IMR-90 (cell line): Measurements from ENCODE around the gene MLIP. TPM values are rescaled to one million over a fixed set of nuclear protein-coding genes. Genes with fewer than 3 reads are reported as not detected.

Experiments
- ATAC-seq: fragments of 200-7000 bp; cut with Tn5 transposase; 2 replicates; pipeline ENCODE4 v1.9.1; 2020; ENCODE audit warnings: low read depth, mild to moderate bottlenecking, moderate library complexity
- BruUV-seq: library from RNA; stranded (reverse); fragments of 400-500 nt; replicated peaks from 2 replicates; lab custom pipeline; 2021; lab: Mats Ljungman, UMichigan
- CTCF ChIA-PET: fragments of 300-600 bp; formaldehyde crosslinking; extraction: SDS; loops from one replicate; lab custom pipeline; 2021; ENCODE audit warnings: antibody characterized with exemption; lab: Yijun Ruan, JAX
- POLR2A ChIA-PET: fragments of 300-600 bp; sonication (Branson Sonifier 250); formaldehyde crosslinking; loops from one replicate; lab custom pipeline; 2022; ENCODE audit warnings: antibody characterized with exemption; ENCODE audit not compliant: unreplicated experiment; lab: Charles Lee
- DNase-seq: peaks from one replicate; pipeline ENCODE4 v3.0.0; 2013
- H2AFZ ChIP-seq: replicated peaks from 2 replicates; pipeline ENCODE3; 2013; ENCODE audit warnings: low read length, mild to moderate bottlenecking; ENCODE audit not compliant: poor library complexity
- H2AK5ac ChIP-seq: 2 replicates; pipeline ENCODE4 v1.6.1; 2013; ENCODE audit warnings: low read depth, low read length, inconsistent platforms
- H2AK9ac ChIP-seq: replicated peaks from 2 replicates; pipeline ENCODE3; 2013; ENCODE audit warnings: mild to moderate bottlenecking, low read depth, low read length, moderate library complexity; ENCODE audit not compliant: poor library complexity
- H2BK120ac ChIP-seq: 2 replicates; pipeline ENCODE4 v1.6.1; 2013; ENCODE audit warnings: low read depth, low read length, inconsistent platforms
- H2BK15ac ChIP-seq: 3 replicates; pipeline ENCODE4 v1.6.1; 2013; ENCODE audit warnings: low read depth, low read length, inconsistent platforms
- H2BK20ac ChIP-seq: 2 replicates; pipeline ENCODE4 v1.6.1; 2013; ENCODE audit warnings: low read depth, mild to moderate bottlenecking, inconsistent platforms, low read length, moderate library complexity
- H2BK5ac ChIP-seq: 2 replicates; pipeline ENCODE4 v1.6.1; 2013; ENCODE audit warnings: mild to moderate bottlenecking, low read depth, low read length, inconsistent platforms; ENCODE audit not compliant: poor library complexity, severe bottlenecking
- H3K14ac ChIP-seq: replicated peaks from 2 replicates; pipeline ENCODE4 v1.6.1; 2013; ENCODE audit warnings: low read depth, low read length, inconsistent platforms
- H3K18ac ChIP-seq: 2 replicates; pipeline ENCODE4 v1.6.1; 2013; ENCODE audit warnings: low read depth, low read length, control low read depth
- H3K23ac ChIP-seq: 2 replicates; pipeline ENCODE4 v1.6.1; 2013; ENCODE audit warnings: low read depth, low read length, inconsistent platforms
- H3K27ac ChIP-seq: 2 replicates; pipeline ENCODE4 v1.5.1; 2013; ENCODE audit warnings: mild to moderate bottlenecking, control low read depth, low read length; ENCODE audit not compliant: insufficient read depth
- H3K27me3 ChIP-seq: 2 replicates; pipeline ENCODE4 v1.6.1; 2013; ENCODE audit warnings: low read length; ENCODE audit not compliant: control insufficient read depth, insufficient read depth
- H3K36me3 ChIP-seq: 2 replicates; pipeline ENCODE4 v1.6.1; 2013; ENCODE audit warnings: low read length, mixed read lengths; ENCODE audit not compliant: control insufficient read depth, insufficient read depth
- H3K4ac ChIP-seq: 2 replicates; pipeline ENCODE4 v1.6.1; 2013; ENCODE audit warnings: low read depth, low read length, inconsistent platforms
- H3K4me1 ChIP-seq: 2 replicates; pipeline ENCODE4 v1.6.1; 2013; ENCODE audit warnings: low read length, mixed read lengths; ENCODE audit not compliant: control insufficient read depth, insufficient read depth
- H3K4me2 ChIP-seq: 2 replicates; pipeline ENCODE4 v1.6.1; 2013; ENCODE audit warnings: low read depth, mild to moderate bottlenecking, control low read depth, low read length, moderate library complexity
- H3K4me3 ChIP-seq: 2 replicates; pipeline ENCODE4 v1.5.1; 2013; ENCODE audit warnings: low read depth, mild to moderate bottlenecking, control low read depth, low read length, moderate library complexity; ENCODE audit not compliant: insufficient read depth
- H3K56ac ChIP-seq: 2 replicates; pipeline ENCODE4 v1.6.1; 2013; ENCODE audit warnings: low read length, inconsistent platforms; ENCODE audit not compliant: insufficient read depth; ENCODE audit errors: extremely low read depth
- H3K79me1 ChIP-seq, 2 experiments: 2 replicates each; pipeline ENCODE4 v1.6.1; 2013; ENCODE audit warnings: low read length in 2 of 2, inconsistent platforms in 1 of 2, low read depth in 1 of 2
- H3K9ac ChIP-seq: 2 replicates; pipeline ENCODE4 v1.6.1; 2013; ENCODE audit warnings: low read depth, low read length, control low read depth
- H3K9me1 ChIP-seq: 2 replicates; pipeline ENCODE4 v1.6.1; 2013; ENCODE audit warnings: low read length, inconsistent platforms; ENCODE audit not compliant: insufficient read depth
- H3K9me3 ChIP-seq: 2 replicates; pipeline ENCODE4 v1.6.1; 2013; ENCODE audit warnings: low read length; ENCODE audit not compliant: control insufficient read depth, insufficient read depth
- H4K20me1 ChIP-seq: 2 replicates; pipeline ENCODE4 v1.6.1; 2013; ENCODE audit warnings: low read length, inconsistent platforms; ENCODE audit not compliant: insufficient read depth
- H4K5ac ChIP-seq: 2 replicates; pipeline ENCODE4 v1.6.1; 2013; ENCODE audit warnings: mild to moderate bottlenecking, low read depth, low read length, control low read depth
- H4K8ac ChIP-seq, 2 experiments: 2 replicates each; pipeline ENCODE4 v1.6.1; 2013; ENCODE audit warnings: low read depth in 2 of 2, low read length in 2 of 2, control low read depth in 1 of 2, inconsistent platforms in 1 of 2
- H4K91ac ChIP-seq: 2 replicates; pipeline ENCODE4 v1.6.1; 2013; ENCODE audit warnings: low read depth, low read length, inconsistent platforms; ENCODE audit not compliant: insufficient read depth
- BHLHE40 ChIP-seq: fragments of 150-350 bp; IDR thresholded peaks from 2 replicates; pipeline ENCODE4 v1.6.1; 2016; ENCODE audit warnings: mild to moderate bottlenecking, low read depth, low read length
- CEBPB ChIP-seq: IDR thresholded peaks from 2 replicates; pipeline ENCODE4 v1.6.1; 2012; ENCODE audit warnings: low read depth, low read length, improper control_type of control experiment
- CHD1 ChIP-seq: IDR thresholded peaks from 2 replicates; pipeline ENCODE4 v1.6.1; 2012; ENCODE audit warnings: low read depth, low read length, improper control_type of control experiment
- CTCF ChIP-seq: conservative IDR thresholded peaks from 2 replicates; pipeline ENCODE4 v1.5.1; 2012; ENCODE audit warnings: mild to moderate bottlenecking, low read depth, low read length, improper control_type of control experiment
- FOS ChIP-seq: fragments of 150-350 bp; IDR thresholded peaks from 2 replicates; pipeline ENCODE4 v1.6.1; 2016; ENCODE audit warnings: low read depth, low read length
- MAFK ChIP-seq: IDR thresholded peaks from 2 replicates; pipeline ENCODE4 v1.6.1; 2012; ENCODE audit warnings: low read depth, low read length, improper control_type of control experiment
- MAZ ChIP-seq: IDR thresholded peaks from 2 replicates; pipeline ENCODE4 v1.6.1; 2012; ENCODE audit warnings: low read depth, mild to moderate bottlenecking, low read length, improper control_type of control experiment, moderate library complexity, borderline replicate concordance
- MXI1 ChIP-seq: IDR thresholded peaks from 2 replicates; pipeline ENCODE4 v1.6.1; 2012; ENCODE audit warnings: low read depth, mild to moderate bottlenecking, low read length, moderate library complexity, borderline replicate concordance
- NFE2L2 ChIP-seq: fragments of 150-350 bp; IDR thresholded peaks from 2 replicates; pipeline ENCODE4 v1.6.1; 2016; ENCODE audit warnings: low read depth, mild to moderate bottlenecking, low read length
- POLR2A ChIP-seq: IDR thresholded peaks from 2 replicates; pipeline ENCODE4 v1.6.1; 2012; ENCODE audit warnings: mild to moderate bottlenecking, low read depth, low read length
- RCOR1 ChIP-seq: IDR thresholded peaks from 2 replicates; pipeline ENCODE4 v1.6.1; 2012; ENCODE audit warnings: mild to moderate bottlenecking, low read length, improper control_type of control experiment; ENCODE audit not compliant: insufficient replicate concordance
- USF2 ChIP-seq: fragments of 150-350 bp; IDR thresholded peaks from 2 replicates; pipeline ENCODE4 v1.6.1; 2017; ENCODE audit warnings: mild to moderate bottlenecking, antibody characterized with exemption, low read length, low read depth
- WGBS, 2 experiments: methylation state at CpG; one replicate each; pipeline versions ENCODE4 v1.1.5 to v1.1.7; 2013; ENCODE audit warnings: missing lambda C conversion rate in 2 of 2; ENCODE audit not compliant: insufficient read length in 1 of 2; ENCODE audit errors: extremely low coverage in 2 of 2; 5-methylcytosine and 5-hydroxymethylcytosine counted together
- dilution Hi-C: fragments of 300-500 bp; cut with HindIII; formaldehyde crosslinking; loops from one replicate; pipeline ENCODE4 v1.14.3; 2018; ENCODE audit warnings: low sequenced_read_pairs; ENCODE audit not compliant: unreplicated experiment
- in situ Hi-C: fragments of 300-500 bp; cut with MboI; formaldehyde crosslinking; loops from 3 replicates; pipeline ENCODE4 v1.14.3; 2019; ENCODE audit warnings: low sequenced_read_pairs, inconsistent platforms, mixed read lengths
- intact Hi-C: fragments of 100-400 bp; cut with micrococcal nuclease; formaldehyde crosslinking; loops from 2 replicates; pipeline ENCODE4 v1.10.0; 2022
- polyA plus RNA-seq, 3 experiments: library from polyadenylated mRNA; depleted of rRNA; stranded (reverse); fragments of >200 nt; gene quantifications; 2 replicates each; pipeline ENCODE4 v1.2.3, GENCODE V29; 2012; ENCODE audit warnings: low replicate concordance in 1 of 3
- total RNA-seq: library from RNA; depleted of rRNA; stranded (reverse); fragments of >200 nt; gene quantifications from 2 replicates; pipeline ENCODE4 v1.2.3, GENCODE V29; 2012
- TF ChIP-seq, protein P1 (sequence below): fragments of 150-350 bp; IDR thresholded peaks from 2 replicates; pipeline ENCODE4 v1.6.1; 2016; ENCODE audit warnings: low read depth, mild to moderate bottlenecking, low read length, moderate library complexity, borderline replicate concordance

MLIP gene
- total and polyA plus RNA-seq, 2 of the 4 experiments (the other 2 are of a cell fraction), result not detected

- CTCF ChIA-PET, result interaction anchor here (0.7 kb wide), 1 partner anchor 530 kb away, joined by 4 read pairs; no protein-coding TSS in a partner anchor
- Histone ChIP-seq H3K27me3 (no peaks in the 10 kb centered on the region), H3K23ac (no peak overlapping the region), H3K36me3 (no peaks in the 10 kb centered on the region), H2AK5ac (no peak overlapping the region), H2AK9ac (no peak overlapping the region), H3K14ac (no peak overlapping the region), H4K20me1 (no peaks in the 10 kb centered on the region), H3K18ac (no peak overlapping the region), H3K27ac (no peak overlapping the region), H4K8ac (no peak overlapping the region), H3K9me1 (no peaks in the 10 kb centered on the region), H2BK120ac (no peak overlapping the region), H3K4ac (no peak overlapping the region), H4K5ac (no peak overlapping the region), H3K4me3 (no peak overlapping the region), H2AFZ (no peak overlapping the region), H3K79me1 (no peaks in the 10 kb centered on the region), H3K9me3 (no peaks in the 10 kb centered on the region), H2BK5ac (no peak overlapping the region), H2BK15ac (no peak overlapping the region), H3K4me2 (no peak overlapping the region), H3K56ac (no peak overlapping the region), H3K4me1 (peaks cover 5% of the 10 kb centered on the region; the same call in 1 of the 2 replicates), H3K9ac (no peak overlapping the region), H2BK20ac (no peak overlapping the region), H4K91ac (no peak overlapping the region)
- no CpG with 5 or more reads among the region's 3 CpGs for WGBS, 2 experiments
- POLR2A ChIA-PET, result no interaction called here
- no peak for ATAC-seq
- no peak for TF ChIP-seq USF2
- TF ChIP-seq NFE2L2, result no peak
- no peak for TF ChIP-seq CHD1
- TF ChIP-seq, protein P1, sequence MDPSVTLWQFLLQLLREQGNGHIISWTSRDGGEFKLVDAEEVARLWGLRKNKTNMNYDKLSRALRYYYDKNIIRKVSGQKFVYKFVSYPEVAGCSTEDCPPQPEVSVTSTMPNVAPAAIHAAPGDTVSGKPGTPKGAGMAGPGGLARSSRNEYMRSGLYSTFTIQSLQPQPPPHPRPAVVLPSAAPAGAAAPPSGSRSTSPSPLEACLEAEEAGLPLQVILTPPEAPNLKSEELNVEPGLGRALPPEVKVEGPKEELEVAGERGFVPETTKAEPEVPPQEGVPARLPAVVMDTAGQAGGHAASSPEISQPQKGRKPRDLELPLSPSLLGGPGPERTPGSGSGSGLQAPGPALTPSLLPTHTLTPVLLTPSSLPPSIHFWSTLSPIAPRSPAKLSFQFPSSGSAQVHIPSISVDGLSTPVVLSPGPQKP, result no peak
- no peak for TF ChIP-seq POLR2A
- no peak for TF ChIP-seq MAZ
- TF ChIP-seq CEBPB, result no peak
- TF ChIP-seq BHLHE40, result no peak
- TF ChIP-seq MAFK, result no peak
- no peak for TF ChIP-seq RCOR1
- TF ChIP-seq MXI1, result no peak
- TF ChIP-seq FOS, result no peak
- no peak for TF ChIP-seq CTCF
- intact Hi-C loops (no loop called here), in situ Hi-C loops (no loop called here), dilution Hi-C loops (no loop called here)
- BruUV-seq, result no TSS peak
- no peak for DNase-seq
Measured at GRCh38 chr6:54070025-54070424, 41.2 kb upstream of the MLIP start.
